ENCODE measurements around the gene SLC24A4.

DNA sequence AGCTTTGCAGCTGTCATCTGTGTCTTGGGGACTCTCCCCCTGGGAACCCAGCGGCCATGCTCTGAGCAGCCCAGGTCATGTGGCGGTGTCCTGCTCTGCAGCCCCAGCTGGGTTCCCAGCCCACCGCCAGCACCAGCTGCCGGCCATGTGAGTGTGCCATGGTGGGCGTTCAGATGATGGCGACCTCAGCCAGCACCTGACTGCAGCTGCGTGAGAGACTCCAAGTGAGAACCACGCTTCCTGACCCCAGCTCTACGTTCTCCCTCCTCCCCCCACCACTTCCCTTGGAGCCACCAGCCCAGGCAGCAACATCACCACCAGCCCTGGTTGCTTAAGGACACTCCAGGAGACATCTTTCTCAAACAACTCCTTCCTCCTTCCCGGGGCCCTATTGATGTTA, 68.8 kb downstream of the SLC24A4 start:
- TF ChIP-seq, protein P1, sequence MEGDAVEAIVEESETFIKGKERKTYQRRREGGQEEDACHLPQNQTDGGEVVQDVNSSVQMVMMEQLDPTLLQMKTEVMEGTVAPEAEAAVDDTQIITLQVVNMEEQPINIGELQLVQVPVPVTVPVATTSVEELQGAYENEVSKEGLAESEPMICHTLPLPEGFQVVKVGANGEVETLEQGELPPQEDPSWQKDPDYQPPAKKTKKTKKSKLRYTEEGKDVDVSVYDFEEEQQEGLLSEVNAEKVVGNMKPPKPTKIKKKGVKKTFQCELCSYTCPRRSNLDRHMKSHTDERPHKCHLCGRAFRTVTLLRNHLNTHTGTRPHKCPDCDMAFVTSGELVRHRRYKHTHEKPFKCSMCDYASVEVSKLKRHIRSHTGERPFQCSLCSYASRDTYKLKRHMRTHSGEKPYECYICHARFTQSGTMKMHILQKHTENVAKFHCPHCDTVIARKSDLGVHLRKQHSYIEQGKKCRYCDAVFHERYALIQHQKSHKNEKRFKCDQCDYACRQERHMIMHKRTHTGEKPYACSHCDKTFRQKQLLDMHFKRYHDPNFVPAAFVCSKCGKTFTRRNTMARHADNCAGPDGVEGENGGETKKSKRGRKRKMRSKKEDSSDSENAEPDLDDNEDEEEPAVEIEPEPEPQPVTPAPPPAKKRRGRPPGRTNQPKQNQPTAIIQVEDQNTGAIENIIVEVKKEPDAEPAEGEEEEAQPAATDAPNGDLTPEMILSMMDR (conservative IDR thresholded peaks at IDR 0.05 in 1 of 2, IDR thresholded peaks at IDR 0.05 in 1 of 2; ENCODE audit: extremely low read depth in 1 of 2, insufficient read depth in 1 of 2, low read depth in 1 of 2, low read length in 2 of 2), result no peak
- TF ChIP-seq EZH2 (IDR thresholded peaks at IDR 0.05; ENCODE audit: borderline replicate concordance, low read length), result no peak
